ENCODE measurements around the gene CORO1A.
"Not testable (repeated sequence)": the region's sequence is repeated elsewhere in the genome, so short reads cannot be mapped to it uniquely, and the experiment has no call there.

- TF ChIP-seq, protein P1, sequence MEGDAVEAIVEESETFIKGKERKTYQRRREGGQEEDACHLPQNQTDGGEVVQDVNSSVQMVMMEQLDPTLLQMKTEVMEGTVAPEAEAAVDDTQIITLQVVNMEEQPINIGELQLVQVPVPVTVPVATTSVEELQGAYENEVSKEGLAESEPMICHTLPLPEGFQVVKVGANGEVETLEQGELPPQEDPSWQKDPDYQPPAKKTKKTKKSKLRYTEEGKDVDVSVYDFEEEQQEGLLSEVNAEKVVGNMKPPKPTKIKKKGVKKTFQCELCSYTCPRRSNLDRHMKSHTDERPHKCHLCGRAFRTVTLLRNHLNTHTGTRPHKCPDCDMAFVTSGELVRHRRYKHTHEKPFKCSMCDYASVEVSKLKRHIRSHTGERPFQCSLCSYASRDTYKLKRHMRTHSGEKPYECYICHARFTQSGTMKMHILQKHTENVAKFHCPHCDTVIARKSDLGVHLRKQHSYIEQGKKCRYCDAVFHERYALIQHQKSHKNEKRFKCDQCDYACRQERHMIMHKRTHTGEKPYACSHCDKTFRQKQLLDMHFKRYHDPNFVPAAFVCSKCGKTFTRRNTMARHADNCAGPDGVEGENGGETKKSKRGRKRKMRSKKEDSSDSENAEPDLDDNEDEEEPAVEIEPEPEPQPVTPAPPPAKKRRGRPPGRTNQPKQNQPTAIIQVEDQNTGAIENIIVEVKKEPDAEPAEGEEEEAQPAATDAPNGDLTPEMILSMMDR (IDR thresholded peaks at IDR 0.05): not testable (repeated sequence)
- TF ChIP-seq POLR2A (IDR thresholded peaks at IDR 0.05): not testable (repeated sequence)
Measured at GRCh38 chr16:30211414-30211813, 28.0 kb downstream of the CORO1A start.

Measured in lower leg skin (tissue), 3 donors.